ENCODE results near the gene TPK1. TPM values are rescaled to one million over a fixed set of nuclear protein-coding genes. Genes with fewer than 3 reads are reported as not detected.

TPK1 gene
- total RNA-seq, 2 donors from 2014 or later: 4.5 to 5.1 TPM

- 95% methylated on average over 1 of the region's 1 CpG for WGBS
- intact Hi-C loops (cut with DNase I): no loop called here
- Histone ChIP-seq H3K27me3 (replicated peaks; ENCODE audit: insufficient read depth) (no peaks in the 10 kb centered on the region), H3K9me3 (no peaks in the 10 kb centered on the region), H3K36me3 (no peaks in the 10 kb centered on the region), H3K4me1 (replicated peaks) (no peaks in the 10 kb centered on the region), H3K4me3 (no peak overlapping the region), H3K27ac (no peak overlapping the region)
- TF ChIP-seq POLR2A (IDR thresholded peaks at IDR 0.05) (no peak), POLR2AphosphoS5 (IDR thresholded peaks at IDR 0.05) (no peak), CTCF (IDR thresholded peaks at IDR 0.05) (no peak)
- no peak for DNase-seq (ENCODE audit: low spot score)
Measured at GRCh38 chr7:144474363-144474762, 361.5 kb downstream of the TPK1 start.

- no peaks in the 10 kb centered on the region for H3K36me3 ChIP-seq
- TF ChIP-seq POLR2A (IDR thresholded peaks at IDR 0.05) (no peak), POLR2AphosphoS5 (IDR thresholded peaks at IDR 0.05) (no peak), CTCF (IDR thresholded peaks at IDR 0.05) (no peak)
- no peaks in the 10 kb centered on the region for H3K4me1 ChIP-seq (replicated peaks)
- DNase-seq (ENCODE audit: low spot score): no peak
- no peaks in the 10 kb centered on the region for H3K27me3 ChIP-seq (replicated peaks; ENCODE audit: insufficient read depth)
- intact Hi-C loops (cut with DNase I): no loop called here
- 71% methylated on average over 1 of the region's 1 CpG for WGBS
- no peak overlapping the region for H3K27ac ChIP-seq
- no peaks in the 10 kb centered on the region for H3K9me3 ChIP-seq
- H3K4me3 ChIP-seq: no peak overlapping the region
Measured at GRCh38 chr7:144473908-144474307, 361.9 kb downstream of the TPK1 start.

GRCh38 chr7:144470078-144470477 lies 365.8 kb downstream of the TPK1 start:
- no peaks in the 10 kb centered on the region for H3K9me3 ChIP-seq
- H3K4me3 ChIP-seq: no peak overlapping the region

GRCh38 chr7:144468990-144469732 lies 366.7 kb downstream of the TPK1 start:
- Histone ChIP-seq H3K9me3 (no peaks in the 10 kb centered on the region), H3K36me3 (no peaks in the 10 kb centered on the region), H3K4me3 (no peak overlapping the region), H3K27me3 (replicated peaks; ENCODE audit: insufficient read depth) (no peaks in the 10 kb centered on the region), H3K27ac (no peak overlapping the region), H3K4me1 (replicated peaks) (no peaks in the 10 kb centered on the region)
- no peak for TF ChIP-seq POLR2A (IDR thresholded peaks at IDR 0.05)
- intact Hi-C loops (cut with DNase I): no loop called here
- DNase-seq (ENCODE audit: low spot score): no peak

More at GRCh38 chr7:144470078-144470477, 365.8 kb downstream of the TPK1 start:
- intact Hi-C loops (cut with DNase I): no loop called here
- H3K27ac ChIP-seq: no peak overlapping the region
- no peaks in the 10 kb centered on the region for H3K4me1 ChIP-seq (replicated peaks)
- TF ChIP-seq POLR2A (IDR thresholded peaks at IDR 0.05) (no peak), CTCF (IDR thresholded peaks at IDR 0.05) (no peak), POLR2AphosphoS5 (IDR thresholded peaks at IDR 0.05) (no peak)
- H3K36me3 ChIP-seq: no peaks in the 10 kb centered on the region
- DNase-seq (ENCODE audit: low spot score): no peak
- H3K27me3 ChIP-seq (replicated peaks; ENCODE audit: insufficient read depth): no peaks in the 10 kb centered on the region

GRCh38 chr7:144459635-144460034 lies 376.2 kb downstream of the TPK1 start:
- Histone ChIP-seq H3K36me3 (no peaks in the 10 kb centered on the region), H3K27ac (no peak overlapping the region), H3K4me1 (replicated peaks) (no peaks in the 10 kb centered on the region), H3K4me3 (no peak overlapping the region), H3K27me3 (replicated peaks; ENCODE audit: insufficient read depth) (no peaks in the 10 kb centered on the region), H3K9me3 (no peaks in the 10 kb centered on the region)
- no peak for TF ChIP-seq POLR2AphosphoS5 (IDR thresholded peaks at IDR 0.05)
- TF ChIP-seq CTCF (IDR thresholded peaks at IDR 0.05): no peak
- intact Hi-C loops (cut with DNase I): no loop called here
- DNase-seq (ENCODE audit: low spot score): no peak
- 47% methylated on average over 5 of the region's 5 CpGs for WGBS
